Measurements from ENCODE around the gene IP6K2. TPM values are rescaled to one million over a fixed set of nuclear protein-coding genes. Genes with fewer than 3 reads are reported as not detected.

The IP6K2 gene
- total and polyA plus RNA-seq, 2 of the 8 experiments (the other 6 are each of a cell fraction or from before 2014, with no cell fraction given), result 95.8 to 144 TPM

GRCh38 chr3:48756640-48757039 lies 39.6 kb upstream of the IP6K2 start:
- no peaks in the 10 kb centered on the region for H3K79me1 ChIP-seq (ENCODE audit: low read depth, low read length)
- no peaks in the 10 kb centered on the region for H3K79me2 ChIP-seq (ENCODE audit: control insufficient read depth in 1 of 2, insufficient read depth in 2 of 2, low read length in 2 of 2)
- H3K23ac ChIP-seq (ENCODE audit: insufficient read length), result no peak overlapping the region
- FAIRE-seq, result no peak
- H3K18ac ChIP-seq (ENCODE audit: extremely low read depth, low read length), result no peak overlapping the region
- H3K27me3 ChIP-seq (replicated peaks in 1 of 4; ENCODE audit: control insufficient read depth in 3 of 4, extremely low read depth in 1 of 4, insufficient read depth in 3 of 4, low read length in 3 of 4), result no peaks in the 10 kb centered on the region
- WGBS, 2 experiments (ENCODE audit: extremely low coverage in 1 of 2, insufficient coverage in 1 of 2, insufficient read length in 1 of 2, insufficient replicate concordance in 2 of 2, low coverage in 1 of 2, low lambda C conversion rate in 2 of 2, missing lambda C conversion rate in 1 of 2), result 88% methylated on average over 5 of the region's 5 CpGs; no CpG with 5 or more reads in 1 of the 2 experiments
- no peak overlapping the region for H2AK5ac ChIP-seq (ENCODE audit: low read depth, low read length)
- H4K8ac ChIP-seq (ENCODE audit: extremely low read depth, insufficient read depth, low read length), result no peak overlapping the region
- DNase-seq (ENCODE audit: low read depth in 1 of 2, low spot score in 2 of 2), result no peak
- no peaks in the 10 kb centered on the region for H3K23me2 ChIP-seq (ENCODE audit: low read depth, low read length)
- no peak overlapping the region for H3K9ac ChIP-seq (replicated peaks in 1 of 4; ENCODE audit: extremely low read depth in 1 of 4, low read depth in 3 of 4, low read length in 3 of 4)
- H3K27ac ChIP-seq (ENCODE audit: low read depth, low read length), result no peak overlapping the region
- ChIA-PET POLR2A (ENCODE audit: partially characterized antibody) (interaction anchor here (0.6 to 1.2 kb wide), 4 partner anchors 14 to 206 kb away, joined by 3 to 5 read pairs (median 4); partner anchors contain the start of gene IP6K2), CTCF (ENCODE audit: partially characterized antibody) (interaction anchor here (1.2 to 3.3 kb wide), 3 partner anchors 9 to 17 kb away, joined by 3 to 15 read pairs (median 4); no protein-coding TSS in a partner anchor)
- no peak overlapping the region for H4K5ac ChIP-seq (ENCODE audit: insufficient read length, low read depth, low read length)
- H3K56ac ChIP-seq (replicated peaks; ENCODE audit: insufficient read length, low read depth, low read length), result no peak overlapping the region
- H3K9me3 ChIP-seq (ENCODE audit: insufficient read depth in 2 of 2, low read depth in 1 of 2, low read length in 1 of 2), result no peaks in the 10 kb centered on the region
- no peaks in the 10 kb centered on the region for H4K20me1 ChIP-seq (replicated peaks in 1 of 2; ENCODE audit: control insufficient read depth in 1 of 2, insufficient read depth in 2 of 2, low read length in 2 of 2)
- H2BK20ac ChIP-seq (ENCODE audit: low read length), result no peak overlapping the region
- no peak overlapping the region for H3K4me2 ChIP-seq (ENCODE audit: insufficient read depth in 1 of 2, low read depth in 2 of 2, low read length in 2 of 2)
- no peak overlapping the region for H3K4ac ChIP-seq (replicated peaks; ENCODE audit: insufficient read length, low read depth, low read length)
- H2BK120ac ChIP-seq (replicated peaks; ENCODE audit: low read depth, low read length), result no peak overlapping the region
- H3K36me3 ChIP-seq (ENCODE audit: control insufficient read depth in 2 of 4, insufficient read depth in 4 of 4, low read length in 3 of 4), result no peaks in the 10 kb centered on the region; a peak in 1 of 8 replicates
- H2BK12ac ChIP-seq (ENCODE audit: low read depth, low read length), result no peak overlapping the region
- no peak overlapping the region for H2BK5ac ChIP-seq (ENCODE audit: low read depth, low read length)
- H4K91ac ChIP-seq (replicated peaks; ENCODE audit: insufficient read length, low read length), result no peak overlapping the region
- H3K4me1 ChIP-seq (replicated peaks in 1 of 4; ENCODE audit: control insufficient read depth in 3 of 4, insufficient read depth in 4 of 4, low read length in 3 of 4), result no peaks in the 10 kb centered on the region
- H2AFZ ChIP-seq (ENCODE audit: low read length), result no peak overlapping the region
- H3K14ac ChIP-seq (ENCODE audit: insufficient read length), result no peak overlapping the region
- H2BK15ac ChIP-seq (ENCODE audit: low read length), result no peak overlapping the region
- no peak for TF ChIP-seq TAF7 (optimal IDR thresholded peaks at IDR 0.05; ENCODE audit: borderline replicate concordance, low read depth, low read length)
- no peak for TF ChIP-seq SIN3A (conservative IDR thresholded peaks at IDR 0.05 in 1 of 2, IDR thresholded peaks at IDR 0.05 in 1 of 2; ENCODE audit: low read depth in 1 of 2, low read length in 2 of 2)
- no peak for TF ChIP-seq EP300 (IDR thresholded peaks at IDR 0.05; ENCODE audit: borderline replicate concordance in 1 of 2, low read depth in 2 of 2, low read length in 2 of 2)
- TF ChIP-seq BACH1 (IDR thresholded peaks at IDR 0.05; ENCODE audit: low read length), result no peak
- TF ChIP-seq SAP30 (IDR thresholded peaks at IDR 0.05; ENCODE audit: insufficient read depth, insufficient replicate concordance, low read length), result no peak
- TF ChIP-seq POLR2A (IDR thresholded peaks at IDR 0.05; ENCODE audit: control extremely low read depth in 1 of 2, low read depth in 2 of 2, low read length in 2 of 2), result no peak
- H3K4me3 ChIP-seq (ENCODE audit: extremely low read depth in 1 of 4, insufficient read depth in 2 of 4, low read depth in 3 of 4, low read length in 4 of 4), result no peak overlapping the region
